Hematopoietic multipotent progenitor cell treated with erythropoietin and hydrocortisone succinate and interleukin-3 and kit ligand, for 6 days (in vitro differentiated cells): ENCODE data around the gene ZNF740.

Source experiments
- DNase-seq: peaks from one replicate; pipeline ENCODE4 v3.0.0-alpha.2; 2015

Gene ZNF740

GRCh38 chr12:53227836-53228235 lies 47.3 kb downstream of the ZNF740 start:
- DNase-seq = no peak

DNA sequence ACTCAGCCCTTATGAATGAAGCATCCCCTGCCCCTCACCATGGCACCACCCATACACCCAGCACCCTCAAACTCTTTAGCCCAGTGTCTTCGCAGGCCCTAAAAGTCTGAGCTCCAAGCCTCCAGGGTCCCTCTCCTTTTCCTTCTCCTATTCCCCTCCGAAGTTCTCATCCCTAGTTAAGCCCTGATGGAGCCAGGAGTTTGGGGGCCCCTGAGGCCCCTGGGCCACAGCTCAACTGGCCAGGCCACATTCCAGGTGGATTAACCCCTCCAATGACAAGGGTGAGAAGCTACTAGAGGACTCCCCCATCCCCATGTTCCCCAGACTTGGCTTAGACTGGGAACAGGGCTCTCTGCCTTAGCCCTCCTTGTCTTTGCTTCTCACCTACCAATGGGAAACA lies 48.9 kb downstream of the ZNF740 start:
- no peak for DNase-seq

GRCh38 chr12:53230108-53230845 lies 49.8 kb downstream of the ZNF740 start:
- no peak for DNase-seq

DNA sequence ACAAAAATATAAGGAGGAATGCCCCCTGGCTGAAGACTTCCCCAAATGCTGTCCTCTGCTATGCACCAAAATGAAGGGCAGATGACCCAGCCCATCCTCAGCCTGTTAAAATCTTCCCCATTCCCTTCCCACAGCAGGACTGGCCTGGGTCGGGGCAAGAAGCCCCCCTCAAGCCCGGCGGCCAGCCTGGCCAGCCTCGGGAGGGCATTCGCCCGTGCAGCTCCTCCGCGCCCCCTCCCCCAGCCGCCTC lies 51.1 kb downstream of the ZNF740 start:
- no peak for DNase-seq

DNA sequence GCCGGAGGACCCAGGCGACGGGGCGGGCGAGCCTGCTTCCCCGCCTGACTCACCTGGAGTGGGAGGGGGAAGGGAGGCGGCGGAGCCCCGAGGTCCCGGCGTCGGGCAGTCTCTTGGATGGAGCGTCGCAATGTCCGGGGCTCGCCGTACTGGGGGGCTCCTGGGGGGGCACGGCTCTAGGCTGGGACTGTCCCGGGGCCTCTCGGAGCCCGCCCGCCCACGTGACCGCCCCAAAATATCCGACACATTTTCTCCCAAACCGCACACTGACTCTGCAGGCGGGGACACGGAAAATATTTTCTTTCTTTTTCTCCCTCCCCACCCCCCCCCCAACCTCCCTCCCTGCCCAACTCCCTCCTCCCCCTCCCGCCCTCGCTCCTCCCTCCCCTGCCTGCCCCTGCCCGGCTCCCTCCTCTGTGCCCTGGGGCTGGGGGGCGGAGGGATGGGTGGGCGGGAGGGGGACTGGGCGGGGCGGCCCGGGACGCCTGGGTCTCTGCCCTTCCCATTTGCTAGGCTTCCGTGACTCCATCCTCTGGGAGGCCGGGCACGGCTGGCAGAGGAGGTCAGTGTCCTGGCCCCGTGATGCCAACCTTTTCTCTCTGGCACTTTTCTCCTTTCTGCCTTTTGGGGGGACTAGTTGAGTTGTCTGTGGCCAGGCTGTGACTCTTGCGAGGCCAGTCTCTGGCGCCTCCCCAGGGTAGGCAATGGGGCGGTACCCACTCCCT lies 51.6 kb downstream of the ZNF740 start, which contains the start of gene RARG:
Gene RARG (minus strand): TSS at position 289 of the 725 bp plus-strand sequence. CDS start 4,664 bp downstream, outside the sequence.
- peak; percentile 79 for DNase-seq

DNA sequence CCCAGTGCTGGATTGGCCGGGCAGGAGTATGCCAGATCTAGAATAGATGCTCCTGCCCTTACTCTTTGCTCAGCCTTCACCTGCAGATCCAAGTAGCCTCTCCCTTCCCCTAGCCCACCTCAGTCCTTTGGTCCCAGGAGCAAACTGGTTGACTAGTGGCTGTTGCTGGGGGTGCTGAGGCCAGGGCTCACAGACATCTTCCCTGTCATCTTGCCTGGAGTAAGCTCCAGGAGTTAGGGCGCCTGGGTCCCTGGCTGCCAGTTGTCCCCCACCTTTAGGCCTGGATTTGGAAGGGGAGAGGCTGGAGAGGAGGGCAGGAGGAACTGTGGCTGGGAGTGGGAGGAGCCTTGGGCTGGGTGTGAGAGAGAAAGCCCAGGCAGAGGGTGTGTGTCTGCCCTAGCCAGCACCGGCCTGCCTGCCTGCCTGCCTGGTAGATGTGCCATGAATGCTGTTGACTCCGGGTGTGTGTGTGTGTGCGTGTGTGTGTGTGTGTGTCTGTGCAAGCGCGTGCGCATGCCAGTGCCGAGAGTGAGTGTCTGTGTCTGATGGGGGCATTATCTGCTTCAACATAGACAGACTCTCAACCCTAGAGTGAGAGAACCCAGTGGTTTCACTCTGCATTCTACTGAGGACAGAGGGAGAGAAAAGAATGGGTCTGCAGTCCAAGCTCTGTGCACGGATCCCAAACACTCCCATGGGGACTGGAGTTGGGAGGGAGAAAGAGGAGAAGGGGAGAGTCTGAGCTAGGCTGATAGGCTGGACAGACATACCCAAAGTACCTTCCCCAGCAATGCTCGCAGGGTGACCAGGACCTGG lies 52.3 kb downstream of the ZNF740 start:
- DNase-seq = peak; percentile 83

DNA sequence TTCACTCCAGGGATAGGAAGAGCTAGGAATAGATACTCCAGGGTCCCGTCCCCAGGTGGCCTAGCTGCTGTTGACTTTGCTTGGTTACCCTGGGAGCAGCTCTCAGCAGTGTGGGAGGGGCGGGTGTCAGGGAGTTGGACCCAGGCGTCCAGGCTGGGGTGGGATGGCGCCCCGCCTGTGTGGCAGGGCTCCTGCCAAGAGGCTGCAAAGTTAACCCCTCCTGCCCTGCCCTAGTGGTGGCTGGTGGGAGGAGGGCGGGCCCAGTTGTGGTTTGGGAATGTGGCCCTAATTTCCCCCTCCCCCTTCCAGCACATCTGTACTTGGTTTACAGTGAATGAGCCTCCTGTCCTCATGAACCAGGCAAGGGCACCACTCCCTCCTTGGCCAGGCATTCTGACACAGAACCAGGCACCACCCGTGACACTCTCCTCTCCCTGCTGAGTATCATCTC lies 53.2 kb downstream of the ZNF740 start:
- peak; percentile 73 for DNase-seq

- peak; percentile 51 for DNase-seq
Measured at GRCh38 chr12:53234271-53234914, 53.9 kb downstream of the ZNF740 start.

- no peak for DNase-seq
Measured at GRCh38 chr12:53235164-53235563, 54.6 kb downstream of the ZNF740 start.

DNA sequence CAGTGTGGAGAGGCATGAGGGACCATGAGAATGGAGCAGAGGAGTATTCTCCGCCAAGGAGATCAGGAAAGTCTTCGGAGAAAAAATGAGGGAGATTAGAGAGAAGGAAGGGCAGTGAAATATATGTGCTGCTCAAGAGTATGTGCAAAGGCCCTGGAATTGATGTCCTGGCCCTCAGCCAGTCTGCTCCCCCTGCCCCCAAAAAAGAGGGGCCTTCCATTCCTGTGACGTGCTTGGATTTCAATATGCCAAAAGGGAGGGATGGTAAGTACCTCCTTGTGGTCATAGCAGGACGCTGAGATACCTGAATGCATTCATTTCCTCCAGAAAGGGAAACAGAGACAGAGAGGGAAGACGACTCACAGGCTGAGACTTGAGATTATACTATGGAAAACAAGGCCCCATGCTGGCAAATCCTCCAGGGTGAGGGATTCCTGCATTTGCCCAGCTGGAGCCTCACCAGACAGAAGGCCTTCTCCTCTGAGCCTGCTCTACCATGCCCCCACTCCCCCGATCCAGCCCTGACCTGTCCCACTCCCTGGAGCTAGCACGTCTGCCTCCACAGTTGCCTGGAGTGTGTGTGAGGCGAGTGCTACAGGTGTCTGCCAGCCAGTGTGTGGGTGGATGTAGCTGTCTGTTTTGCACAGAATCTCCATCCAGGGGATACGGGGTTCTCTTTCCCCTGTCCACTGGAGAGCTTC lies 55.4 kb downstream of the ZNF740 start:
- DNase-seq = no peak

DNA sequence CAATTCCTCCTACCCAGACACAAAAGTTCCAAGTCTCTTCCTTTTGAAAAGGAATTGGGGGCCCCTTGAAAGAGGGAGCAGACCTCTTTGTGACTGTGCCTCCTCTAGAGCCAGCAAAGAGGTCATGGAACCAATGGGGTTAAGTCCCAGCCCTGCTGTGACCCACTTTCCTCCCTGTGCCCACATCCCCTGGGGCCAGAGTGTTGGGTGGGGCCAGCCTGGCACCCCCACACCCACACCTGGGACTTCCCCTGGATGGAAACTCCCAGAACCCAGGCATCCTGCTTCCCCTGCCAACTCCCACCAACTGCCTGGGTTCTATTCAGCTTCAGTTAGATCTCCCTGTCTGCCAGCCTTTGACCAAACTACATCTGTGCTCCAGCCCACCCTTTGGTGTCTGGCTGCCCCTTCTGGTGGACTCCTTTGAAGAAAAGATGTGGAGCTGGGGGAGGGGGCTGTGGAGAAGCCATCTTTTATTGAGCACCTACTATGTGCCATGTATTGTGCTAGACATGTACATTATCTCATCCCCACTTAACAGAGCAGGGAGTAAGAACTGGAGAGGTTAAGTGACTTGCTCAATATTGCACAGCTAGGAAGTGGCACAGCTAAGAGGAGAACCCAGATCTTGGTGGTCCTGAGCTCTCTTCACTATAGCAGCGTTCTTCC lies 56.1 kb downstream of the ZNF740 start:
- DNase-seq = peak; percentile 1

DNA sequence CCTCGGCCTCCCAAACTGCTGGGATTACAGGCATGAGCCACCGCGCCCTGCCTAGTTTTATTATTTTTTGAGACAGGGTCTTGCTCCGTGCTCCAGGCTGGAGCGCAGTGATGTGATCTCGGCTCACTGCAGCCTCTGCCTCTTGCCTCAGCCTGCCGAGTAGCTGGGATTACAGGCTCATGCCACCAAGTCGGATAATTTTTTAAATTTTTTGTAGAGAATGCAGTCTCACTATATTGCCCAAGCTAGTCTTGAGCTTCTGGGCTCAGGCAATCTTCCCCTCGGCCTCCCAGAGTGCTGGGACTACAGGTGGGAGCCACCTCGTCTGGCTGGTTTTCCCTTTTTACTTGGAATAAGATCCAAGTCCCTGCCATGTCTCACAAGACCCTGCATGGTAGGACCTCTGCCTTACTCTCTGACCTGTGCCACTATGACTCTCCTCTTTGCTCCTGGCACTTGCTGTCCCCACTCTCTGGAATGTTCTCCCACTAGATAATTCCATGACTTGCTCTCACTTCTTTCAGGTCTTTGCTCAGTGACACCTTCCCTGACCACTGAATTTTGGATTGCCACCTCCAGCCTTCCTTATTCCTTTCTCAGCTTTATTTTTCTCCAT lies 59.2 kb downstream of the ZNF740 start:
- no peak for DNase-seq

- DNase-seq = peak; percentile 1
Measured at GRCh38 chr12:53241623-53242412, 61.3 kb downstream of the ZNF740 start.

GRCh38 chr12:53244337-53244736 lies 63.8 kb downstream of the ZNF740 start:
- DNase-seq = peak; percentile 82
